ENCODE data around the gene GAPVD1.

DNA sequence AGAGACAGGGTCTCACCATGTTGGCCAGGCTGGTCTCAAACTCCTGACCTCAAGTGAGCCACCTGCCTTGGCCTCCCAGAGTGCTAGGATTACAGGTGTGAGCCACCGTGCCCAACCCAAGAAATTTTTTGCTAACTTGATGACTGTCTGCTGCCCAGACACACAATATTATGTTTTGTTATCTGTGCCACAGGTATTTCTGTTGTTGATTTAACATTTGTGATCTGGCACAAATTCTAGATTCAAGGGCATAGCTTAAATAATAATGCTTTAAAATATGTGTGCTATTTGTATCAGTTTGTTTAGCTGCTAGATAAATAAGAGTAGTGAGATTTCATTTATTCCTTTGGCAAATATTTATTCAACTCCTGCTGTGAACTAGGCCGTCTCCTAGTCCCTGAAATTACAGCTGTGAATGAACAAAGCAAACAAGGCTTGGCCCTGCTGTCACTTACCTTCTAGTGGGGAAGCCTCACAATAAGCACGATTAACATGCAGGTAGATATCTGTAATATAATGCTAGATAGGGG is 35.3 kb downstream of the GAPVD1 start:
- TF ChIP-seq EZH2 (IDR thresholded peaks at IDR 0.05; ENCODE audit: low read length, unreplicated experiment): no peak
- TF ChIP-seq, protein P1, sequence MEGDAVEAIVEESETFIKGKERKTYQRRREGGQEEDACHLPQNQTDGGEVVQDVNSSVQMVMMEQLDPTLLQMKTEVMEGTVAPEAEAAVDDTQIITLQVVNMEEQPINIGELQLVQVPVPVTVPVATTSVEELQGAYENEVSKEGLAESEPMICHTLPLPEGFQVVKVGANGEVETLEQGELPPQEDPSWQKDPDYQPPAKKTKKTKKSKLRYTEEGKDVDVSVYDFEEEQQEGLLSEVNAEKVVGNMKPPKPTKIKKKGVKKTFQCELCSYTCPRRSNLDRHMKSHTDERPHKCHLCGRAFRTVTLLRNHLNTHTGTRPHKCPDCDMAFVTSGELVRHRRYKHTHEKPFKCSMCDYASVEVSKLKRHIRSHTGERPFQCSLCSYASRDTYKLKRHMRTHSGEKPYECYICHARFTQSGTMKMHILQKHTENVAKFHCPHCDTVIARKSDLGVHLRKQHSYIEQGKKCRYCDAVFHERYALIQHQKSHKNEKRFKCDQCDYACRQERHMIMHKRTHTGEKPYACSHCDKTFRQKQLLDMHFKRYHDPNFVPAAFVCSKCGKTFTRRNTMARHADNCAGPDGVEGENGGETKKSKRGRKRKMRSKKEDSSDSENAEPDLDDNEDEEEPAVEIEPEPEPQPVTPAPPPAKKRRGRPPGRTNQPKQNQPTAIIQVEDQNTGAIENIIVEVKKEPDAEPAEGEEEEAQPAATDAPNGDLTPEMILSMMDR (conservative IDR thresholded peaks at IDR 0.05; ENCODE audit: low read depth, low read length): no peak

Measured in PC-3 (cell line).